IPS-15b (cell line): ENCODE data around the gene ATP5MG.
A peak's percentile ranks its signal among the peaks of the same experiment; 100 is the strongest.
"Not testable (repeated sequence)": the region's sequence is repeated elsewhere in the genome, so short reads cannot be mapped to it uniquely, and the experiment has no call there.

ENCODE experiments used
- H3K27me3 ChIP-seq: one replicate; pipeline ENCODE4 v1.6.1; 2013; ENCODE audit warnings: low read length; ENCODE audit not compliant: control insufficient read depth, insufficient read depth
- H3K36me3 ChIP-seq: one replicate; pipeline ENCODE4 v1.6.1; 2013; ENCODE audit warnings: low read length; ENCODE audit not compliant: control insufficient read depth, insufficient read depth
- H3K4me1 ChIP-seq: one replicate; pipeline ENCODE4 v1.6.1; 2013; ENCODE audit warnings: mild to moderate bottlenecking, low read length; ENCODE audit not compliant: control insufficient read depth, insufficient read depth
- H3K4me3 ChIP-seq: one replicate; pipeline ENCODE4 v1.5.1; 2013; ENCODE audit warnings: low read depth, low read length
- H3K9ac ChIP-seq: one replicate; pipeline ENCODE4 v1.6.1; 2013; ENCODE audit warnings: low read depth, mild to moderate bottlenecking, low read length
- H3K9me3 ChIP-seq: one replicate; pipeline ENCODE4 v1.6.1; 2013; ENCODE audit warnings: mild to moderate bottlenecking, low read length; ENCODE audit not compliant: control insufficient read depth, insufficient read depth

The ATP5MG gene

GRCh38 chr11:118411530-118411929 is 10.1 kb downstream of the ATP5MG start:
- Histone ChIP-seq H3K9me3 (no peaks in the 10 kb centered on the region), H3K4me1 (peaks cover 14% of the 10 kb centered on the region), H3K9ac (no peak overlapping the region), H3K4me3 (no peak overlapping the region), H3K27me3 (no peaks in the 10 kb centered on the region), H3K36me3 (peaks cover 5% of the 10 kb centered on the region)

DNA sequence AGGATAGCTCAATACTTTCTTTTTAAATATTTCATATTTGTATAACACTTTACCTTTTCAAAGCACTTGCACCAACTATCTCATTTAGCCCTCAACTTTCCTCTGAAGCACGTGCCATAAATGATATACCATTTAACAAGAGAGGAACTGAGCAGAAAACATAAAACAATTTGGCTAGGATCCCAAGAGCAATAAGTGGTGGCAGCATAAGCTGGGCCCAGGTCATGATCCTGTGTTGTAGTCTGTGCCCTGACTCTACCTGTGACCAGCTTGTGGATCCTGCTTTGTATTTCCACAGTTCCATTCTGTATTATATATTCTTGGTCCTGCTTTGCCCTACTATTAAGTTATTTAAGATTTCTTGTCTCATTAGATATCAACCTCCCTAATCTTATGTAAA is 11.5 kb downstream of the ATP5MG start:
- Histone ChIP-seq H3K4me1 (peaks cover 14% of the 10 kb centered on the region), H3K9me3 (no peaks in the 10 kb centered on the region), H3K27me3 (no peaks in the 10 kb centered on the region), H3K4me3 (no peak overlapping the region), H3K36me3 (no peaks in the 10 kb centered on the region), H3K9ac (no peak overlapping the region)

DNA sequence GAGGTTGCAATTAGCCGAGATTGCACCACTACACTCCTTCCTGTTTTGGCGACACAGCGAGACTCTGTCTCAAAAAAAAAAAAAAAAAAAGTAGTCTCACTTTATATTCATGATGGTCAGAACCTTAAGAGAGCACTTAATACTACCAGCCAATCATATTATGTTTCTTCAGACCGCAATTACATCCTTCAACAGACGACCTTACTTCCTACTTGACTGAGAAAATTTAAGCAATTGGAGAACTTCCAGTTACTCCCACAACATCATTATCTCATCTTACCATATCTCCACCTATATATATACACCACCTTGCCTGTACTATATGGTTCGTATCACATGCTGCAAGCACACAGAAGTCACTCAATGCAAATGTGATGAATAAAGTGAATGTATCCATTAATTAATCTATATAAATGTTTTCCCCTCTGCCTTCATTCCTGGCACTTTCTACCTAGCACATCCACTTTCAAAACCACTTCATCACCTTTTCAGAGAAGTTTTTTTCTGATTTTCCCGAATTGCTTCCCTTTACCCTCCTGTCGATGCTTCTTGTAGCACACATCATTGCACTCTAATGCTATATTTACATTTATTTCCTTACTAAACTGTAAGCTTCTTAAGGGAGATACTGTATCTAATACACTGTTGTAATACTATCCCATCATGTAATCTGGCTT is 13.8 kb downstream of the ATP5MG start:
- Histone ChIP-seq H3K9ac (peak overlapping the region; percentile 27), H3K36me3 (no peaks in the 10 kb centered on the region), H3K4me3 (no peak overlapping the region), H3K27me3 (no peaks in the 10 kb centered on the region), H3K9me3 (no peaks in the 10 kb centered on the region), H3K4me1 (peaks cover 16% of the 10 kb centered on the region)

DNA sequence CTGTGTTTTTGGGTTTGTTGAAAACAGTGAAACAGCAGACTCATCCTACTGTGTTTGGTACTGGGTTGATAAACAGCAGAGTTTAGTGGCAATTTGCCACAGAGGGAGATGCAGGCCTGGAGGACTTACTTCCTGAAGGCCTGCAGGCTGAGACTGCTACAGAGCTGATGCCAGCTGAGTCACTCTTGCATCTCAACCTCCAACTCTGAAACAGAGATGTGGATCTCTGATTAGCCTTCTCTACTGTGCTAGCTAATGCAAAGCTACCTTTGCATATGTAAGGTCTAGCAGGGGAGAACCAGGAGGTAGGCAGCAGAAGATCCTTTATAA is 14.3 kb downstream of the ATP5MG start:
- Histone ChIP-seq H3K36me3 (no peaks in the 10 kb centered on the region), H3K27me3 (no peaks in the 10 kb centered on the region), H3K4me1 (peaks cover 16% of the 10 kb centered on the region), H3K4me3 (no peak overlapping the region), H3K9ac (peak overlapping the region; percentile 27), H3K9me3 (no peaks in the 10 kb centered on the region)

DNA sequence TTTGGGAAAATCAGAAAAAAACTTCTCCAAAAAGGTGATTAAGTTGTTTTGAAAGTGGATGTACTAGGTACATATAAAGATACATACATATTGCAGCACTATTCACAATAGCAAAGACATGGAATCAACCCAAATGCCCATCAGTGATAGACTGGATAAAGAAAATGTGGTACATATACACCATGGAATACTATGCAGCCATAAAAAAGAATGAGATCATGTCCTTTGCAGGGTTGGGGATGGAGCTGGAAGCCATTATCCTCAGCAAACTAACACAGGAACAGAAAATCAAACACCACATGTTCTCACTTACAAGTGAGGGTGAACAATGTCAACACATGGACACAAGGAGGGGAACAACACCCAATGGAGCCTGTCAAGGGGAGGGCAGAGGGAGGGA is 15.5 kb downstream of the ATP5MG start:
- not testable (repeated sequence) for H3K27me3 ChIP-seq, H3K9me3 ChIP-seq, H3K36me3 ChIP-seq, H3K4me3 ChIP-seq, H3K9ac ChIP-seq
- peaks cover 16% of the 10 kb centered on the region for H3K4me1 ChIP-seq

GRCh38 chr11:118417801-118418200 is 16.4 kb downstream of the ATP5MG start:
- H3K36me3 ChIP-seq, result no peaks in the 10 kb centered on the region
- H3K9ac ChIP-seq, result no peak overlapping the region
- no peaks in the 10 kb centered on the region for H3K9me3 ChIP-seq
- no peaks in the 10 kb centered on the region for H3K27me3 ChIP-seq
- H3K4me1 ChIP-seq, result peaks cover 16% of the 10 kb centered on the region
- H3K4me3 ChIP-seq, result no peak overlapping the region

DNA sequence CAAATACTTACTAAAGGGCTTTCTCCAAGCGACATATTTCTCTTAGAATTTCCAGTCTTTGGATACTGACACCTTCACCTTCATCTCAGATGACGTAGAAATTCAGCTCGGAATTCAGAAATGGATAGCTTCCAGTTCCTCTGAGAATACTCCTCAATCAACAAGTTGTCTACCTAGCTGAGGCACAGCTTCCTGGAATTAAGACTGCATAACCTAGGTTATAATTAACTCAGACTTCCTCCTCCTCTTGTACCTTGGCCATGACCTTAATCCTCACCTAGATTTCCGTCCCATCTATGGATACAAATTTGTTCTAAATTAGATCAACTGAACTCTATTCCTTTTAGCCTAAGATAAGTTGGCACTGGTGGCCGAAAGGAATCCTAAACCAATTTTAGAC is 17.4 kb downstream of the ATP5MG start:
- Histone ChIP-seq H3K9ac (no peak overlapping the region), H3K27me3 (no peaks in the 10 kb centered on the region), H3K9me3 (no peaks in the 10 kb centered on the region), H3K4me3 (no peak overlapping the region), H3K4me1 (peaks cover 16% of the 10 kb centered on the region), H3K36me3 (no peaks in the 10 kb centered on the region)

DNA sequence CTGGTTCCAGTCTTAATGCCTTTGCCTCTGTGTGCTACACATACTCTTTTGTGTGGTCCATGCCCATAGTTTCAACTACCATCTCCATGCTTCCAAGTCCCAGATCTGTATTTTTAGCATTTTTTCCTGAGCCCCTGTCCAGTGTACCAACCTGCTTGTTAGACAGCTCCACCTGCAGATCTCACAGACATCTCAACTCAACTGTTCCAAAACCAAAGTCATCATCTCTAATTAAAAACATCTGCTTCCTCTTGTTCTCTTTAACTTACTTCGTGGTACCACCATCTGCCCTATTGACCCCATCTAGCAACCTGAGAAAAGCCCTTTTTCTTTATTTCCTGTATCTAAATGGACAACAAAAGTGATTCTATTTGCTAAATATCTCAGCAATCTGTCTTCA is 26.3 kb downstream of the ATP5MG start:
- Histone ChIP-seq H3K9me3 (no peaks in the 10 kb centered on the region), H3K9ac (no peak overlapping the region), H3K4me1 (no peaks in the 10 kb centered on the region), H3K27me3 (no peaks in the 10 kb centered on the region), H3K36me3 (no peaks in the 10 kb centered on the region), H3K4me3 (no peak overlapping the region)

- Histone ChIP-seq H3K9ac (no peak overlapping the region), H3K4me3 (no peak overlapping the region), H3K27me3 (peaks cover 4% of the 10 kb centered on the region), H3K9me3 (no peaks in the 10 kb centered on the region), H3K36me3 (no peaks in the 10 kb centered on the region), H3K4me1 (no peaks in the 10 kb centered on the region)
Observed at GRCh38 chr11:118430956-118431355, 29.6 kb downstream of the ATP5MG start.

DNA sequence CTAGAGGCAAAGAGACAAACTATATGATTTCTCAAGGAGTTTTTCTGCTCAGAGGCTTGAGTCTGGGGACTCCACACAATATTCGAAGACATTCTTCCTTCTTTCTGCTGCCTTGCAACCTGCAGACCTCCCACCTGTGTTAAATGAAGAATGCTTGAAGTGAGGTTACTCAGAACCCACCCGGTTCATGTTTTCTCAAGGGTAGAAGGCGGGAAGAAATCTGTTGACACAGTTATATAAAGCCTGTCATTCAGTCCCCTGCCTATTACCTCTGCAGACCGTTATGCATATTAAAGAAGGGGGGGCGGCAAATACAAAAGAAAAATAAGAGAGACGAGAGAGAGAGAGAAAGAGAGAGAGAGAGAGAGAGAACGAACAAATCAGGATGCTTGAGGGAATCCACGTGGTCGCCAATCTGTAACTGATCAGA is 32.7 kb downstream of the ATP5MG start:
- Histone ChIP-seq H3K36me3 (no peaks in the 10 kb centered on the region), H3K9ac (no peak overlapping the region), H3K9me3 (no peaks in the 10 kb centered on the region), H3K4me1 (no peaks in the 10 kb centered on the region), H3K4me3 (peak overlapping the region; percentile 94), H3K27me3 (peaks cover 4% of the 10 kb centered on the region)

DNA sequence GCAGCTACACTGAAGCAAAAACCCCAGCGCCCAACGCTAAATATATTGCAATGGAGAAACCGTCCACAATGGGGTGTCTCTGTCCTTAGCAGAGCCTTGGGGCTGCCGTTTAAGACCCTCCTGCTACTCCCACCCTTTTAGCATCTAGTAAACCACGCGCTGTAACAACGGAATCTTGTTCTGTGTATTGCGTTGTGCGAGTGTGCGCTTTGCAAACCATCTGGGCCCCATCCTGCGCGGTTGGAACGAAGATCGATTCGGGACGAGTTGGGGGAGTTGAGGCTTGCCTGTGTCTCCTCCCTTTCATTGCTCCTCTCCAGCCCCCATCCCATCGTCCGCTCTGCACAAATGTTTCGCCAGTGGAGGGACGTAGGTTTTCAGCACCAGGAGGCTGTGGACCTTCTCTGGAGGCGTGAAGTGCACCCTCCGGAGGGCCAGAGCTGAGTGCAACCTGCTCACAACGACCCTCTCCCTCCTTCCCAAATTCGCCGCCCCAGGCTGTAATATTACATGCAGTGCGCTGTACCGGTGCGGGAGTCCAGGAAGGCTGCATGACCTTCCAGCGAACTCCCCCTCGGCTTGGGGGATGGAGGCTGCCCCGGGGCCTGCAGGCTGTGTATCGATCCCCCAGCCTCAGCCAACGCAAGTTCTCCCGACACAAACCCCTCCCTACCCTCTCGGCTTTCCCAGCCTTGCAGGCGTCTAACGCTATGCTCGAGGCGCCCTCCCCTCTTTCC is 33.3 kb downstream of the ATP5MG start:
- peaks cover 3% of the 10 kb centered on the region for H3K4me1 ChIP-seq
- H3K27me3 ChIP-seq, result peaks cover 4% of the 10 kb centered on the region
- H3K9me3 ChIP-seq, result no peaks in the 10 kb centered on the region
- H3K36me3 ChIP-seq, result no peaks in the 10 kb centered on the region
- H3K9ac ChIP-seq, result peak overlapping the region; percentile 19
- H3K4me3 ChIP-seq, result peak overlapping the region; percentile 94

DNA sequence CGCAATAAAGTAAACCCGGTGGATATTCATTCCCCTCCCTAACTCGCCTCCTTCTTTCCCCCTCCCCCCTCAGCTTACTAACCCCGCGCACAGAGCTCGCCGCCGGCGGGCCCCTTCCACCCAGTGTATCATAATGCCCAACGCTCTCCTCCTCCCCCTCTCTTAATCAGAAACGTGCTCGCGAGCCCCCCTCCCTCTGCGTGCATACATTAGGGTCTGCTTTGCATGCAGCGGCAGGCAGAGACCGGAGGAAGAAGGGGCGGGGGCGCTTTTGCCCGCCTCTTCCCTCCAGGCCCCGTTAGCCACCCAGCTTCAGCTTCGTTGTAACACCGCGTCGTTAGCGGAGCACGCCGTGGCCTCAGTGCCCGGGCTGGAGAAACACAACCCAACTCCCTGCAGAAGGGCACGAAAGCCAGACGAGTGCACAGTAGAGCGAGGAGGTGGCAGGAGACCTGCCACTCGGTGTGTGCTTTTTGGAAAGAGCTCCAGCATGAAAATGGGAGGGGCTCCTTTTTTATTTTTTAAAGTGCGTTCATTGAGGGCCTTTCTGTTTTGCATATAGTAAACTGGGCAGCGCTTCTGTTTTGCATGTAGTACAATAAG is 34.0 kb downstream of the ATP5MG start:
- Histone ChIP-seq H3K4me1 (peaks cover 9% of the 10 kb centered on the region), H3K36me3 (no peaks in the 10 kb centered on the region), H3K9me3 (no peaks in the 10 kb centered on the region), H3K9ac (peak overlapping the region; percentile 84), H3K27me3 (peaks cover 4% of the 10 kb centered on the region), H3K4me3 (peak overlapping the region; percentile 94)
